GM12801 (cell line): ENCODE measurements around the gene APOL4.

Experiments used
- TF ChIP-seq, protein P1 (sequence below): IDR thresholded peaks from one replicate; pipeline ENCODE4 v1.5.1; 2011; ENCODE audit warnings: control low read depth; ENCODE audit not compliant: insufficient read length; ENCODE audit errors: extremely low read depth

APOL4 gene

GRCh38 chr22:36208162-36208765 is 6.7 kb upstream of the APOL4 start:
- TF ChIP-seq, protein P1, sequence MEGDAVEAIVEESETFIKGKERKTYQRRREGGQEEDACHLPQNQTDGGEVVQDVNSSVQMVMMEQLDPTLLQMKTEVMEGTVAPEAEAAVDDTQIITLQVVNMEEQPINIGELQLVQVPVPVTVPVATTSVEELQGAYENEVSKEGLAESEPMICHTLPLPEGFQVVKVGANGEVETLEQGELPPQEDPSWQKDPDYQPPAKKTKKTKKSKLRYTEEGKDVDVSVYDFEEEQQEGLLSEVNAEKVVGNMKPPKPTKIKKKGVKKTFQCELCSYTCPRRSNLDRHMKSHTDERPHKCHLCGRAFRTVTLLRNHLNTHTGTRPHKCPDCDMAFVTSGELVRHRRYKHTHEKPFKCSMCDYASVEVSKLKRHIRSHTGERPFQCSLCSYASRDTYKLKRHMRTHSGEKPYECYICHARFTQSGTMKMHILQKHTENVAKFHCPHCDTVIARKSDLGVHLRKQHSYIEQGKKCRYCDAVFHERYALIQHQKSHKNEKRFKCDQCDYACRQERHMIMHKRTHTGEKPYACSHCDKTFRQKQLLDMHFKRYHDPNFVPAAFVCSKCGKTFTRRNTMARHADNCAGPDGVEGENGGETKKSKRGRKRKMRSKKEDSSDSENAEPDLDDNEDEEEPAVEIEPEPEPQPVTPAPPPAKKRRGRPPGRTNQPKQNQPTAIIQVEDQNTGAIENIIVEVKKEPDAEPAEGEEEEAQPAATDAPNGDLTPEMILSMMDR = no peak

DNA sequence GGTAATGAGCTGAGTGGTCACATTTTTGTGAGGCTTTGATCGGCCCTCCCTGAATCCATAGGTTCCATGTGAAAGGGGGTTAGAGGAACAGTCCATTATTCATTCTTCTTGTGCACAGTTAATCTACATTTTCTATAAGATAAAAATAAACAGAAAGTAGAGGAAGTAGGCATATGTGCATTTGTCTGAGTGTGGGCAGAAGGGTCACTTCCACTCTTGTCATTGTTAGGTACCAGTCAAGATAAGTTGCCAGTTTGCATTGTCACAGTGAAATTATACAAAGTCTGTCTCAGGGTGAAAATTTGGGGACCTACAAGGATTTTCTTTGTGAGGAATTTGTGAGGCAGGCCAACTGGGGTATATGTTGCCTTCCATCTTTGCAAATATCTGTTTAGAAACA is 4.6 kb upstream of the APOL4 start:
- TF ChIP-seq, protein P1 = no peak

DNA sequence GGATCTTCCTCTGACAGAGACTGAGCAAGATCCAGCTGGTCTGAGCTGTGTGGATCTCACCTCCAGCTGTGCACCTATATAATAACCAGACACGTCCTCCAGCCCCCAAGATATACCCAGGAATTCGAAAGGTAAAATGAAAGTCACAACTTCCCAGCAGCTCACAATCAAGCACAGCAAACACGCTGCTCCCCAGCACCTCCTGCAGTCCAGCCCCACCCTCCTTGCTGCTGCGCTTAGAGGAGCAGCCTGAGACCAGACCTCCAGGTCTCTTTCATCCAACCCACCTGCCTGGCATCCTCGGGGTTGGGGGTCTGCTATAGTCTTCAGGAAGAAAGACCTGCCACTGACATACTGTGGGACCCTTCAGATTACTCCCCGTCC is 3.0 kb upstream of the APOL4 start:
- TF ChIP-seq, protein P1 = no peak

DNA sequence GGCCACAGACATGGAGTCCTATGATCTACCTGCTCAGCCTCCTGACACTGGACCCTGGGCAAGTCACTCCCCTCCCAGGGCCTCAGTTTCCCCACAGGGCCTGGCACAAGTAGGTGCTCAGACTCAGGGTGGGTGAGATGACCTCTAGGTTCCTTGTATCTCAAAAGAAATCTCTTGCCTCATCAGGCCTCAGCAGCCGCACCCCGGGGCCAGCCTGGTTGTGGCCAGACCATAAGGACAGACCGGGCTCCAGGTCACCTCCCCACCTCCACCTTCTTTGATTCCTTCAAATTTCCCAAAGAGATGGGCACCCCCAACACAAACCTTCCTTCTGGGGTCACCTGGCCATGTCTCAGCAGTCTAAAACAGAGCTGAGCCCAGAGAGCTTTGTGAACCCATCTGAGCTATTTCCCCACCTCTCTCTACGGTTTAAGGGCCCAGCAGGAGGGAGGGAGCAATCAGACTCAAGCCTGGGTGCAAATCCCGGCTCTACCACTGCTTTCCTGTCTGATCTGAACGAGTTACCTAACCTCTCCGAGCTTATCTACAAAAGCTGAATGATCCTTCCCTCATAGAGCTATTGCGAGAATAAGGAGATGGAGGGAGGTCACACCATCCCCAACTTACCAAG is 2.5 kb upstream of the APOL4 start:
- TF ChIP-seq, protein P1 = no peak

GRCh38 chr22:36199001-36199551 is 2.5 kb downstream of the APOL4 start:
- TF ChIP-seq, protein P1 = no peak

- TF ChIP-seq, protein P1 = no peak
Observed at GRCh38 chr22:36198536-36198935, 3.1 kb downstream of the APOL4 start.

DNA sequence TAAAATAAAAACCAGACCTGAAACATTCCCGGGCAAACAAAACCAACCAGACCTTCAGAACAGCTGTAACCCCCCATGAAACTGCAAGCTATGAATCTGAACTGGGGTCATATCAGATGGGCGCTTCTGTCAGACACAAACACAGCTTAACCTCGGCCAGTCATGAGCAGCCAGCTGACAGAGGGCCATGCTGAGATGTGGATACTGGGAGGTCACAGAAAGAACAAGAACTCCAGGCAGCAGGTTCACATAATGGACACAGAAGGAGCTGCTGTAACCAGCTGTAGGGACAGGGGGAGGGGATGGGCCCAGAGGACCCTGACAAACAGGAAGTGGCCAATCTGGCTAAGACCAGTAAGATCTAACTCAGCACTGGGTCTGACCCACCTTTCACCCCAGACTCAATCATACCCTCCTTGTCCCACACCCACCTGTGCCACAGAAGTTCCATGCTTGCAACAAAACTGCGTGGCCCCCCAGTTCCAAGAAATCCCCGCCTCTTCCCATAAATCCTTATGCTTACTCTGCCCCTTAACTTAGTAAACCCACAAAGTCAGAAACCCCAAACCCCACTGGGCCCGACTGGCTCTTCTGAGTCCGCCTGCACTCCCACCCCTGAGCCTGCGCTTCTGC is 4.0 kb downstream of the APOL4 start:
- TF ChIP-seq, protein P1 = no peak
